K562 (cell line): ENCODE results near the gene CFAP70. TPM values are rescaled to one million over a fixed set of nuclear protein-coding genes. Genes with fewer than 3 reads are reported as not detected.

Source experiments
- BRD9 ChIP-seq: fragments of 450-650 bp; IDR thresholded peaks from 2 replicates; pipeline ENCODE4 v1.6.1; 2018; ENCODE audit warnings: low read depth; ENCODE audit not compliant: partially characterized antibody
- CBFB ChIP-seq: sonication (generic); formaldehyde crosslinking; IDR thresholded peaks from 2 replicates; pipeline ENCODE4 v1.4.0; 2020; ENCODE audit warnings: mild to moderate bottlenecking, missing genetic modification reagents
- CCAR2 ChIP-seq: fragments of 200-400 bp; formaldehyde crosslinking; IDR thresholded peaks from 2 replicates; pipeline ENCODE4 v1.6.1; 2017; ENCODE audit warnings: mild to moderate bottlenecking, low read depth, low read length
- CEBPZ ChIP-seq: fragments of 150-350 bp; IDR thresholded peaks from 2 replicates; pipeline ENCODE4 v1.6.1; 2014; ENCODE audit warnings: low read depth, mild to moderate bottlenecking, low read length, borderline replicate concordance
- CREB3L1 ChIP-seq: fragments of 450-650 bp; IDR thresholded peaks from 2 replicates; pipeline ENCODE4 v1.6.1; 2014; ENCODE audit warnings: low read depth, mild to moderate bottlenecking, moderate library complexity, borderline replicate concordance
- CXXC5 ChIP-seq: fragments of 250-450 bp; sonication (Bioruptor Pico); IDR thresholded peaks from 2 replicates; pipeline ENCODE4 v1.8.0; 2022; ENCODE audit warnings: inconsistent platforms, mild to moderate bottlenecking, moderate library complexity
- E2F3 ChIP-seq: fragments of 250-450 bp; sonication (Bioruptor Pico); IDR thresholded peaks from 2 replicates; pipeline ENCODE4 v1.4.0; 2020; ENCODE audit warnings: mild to moderate bottlenecking
- HMGN3 ChIP-seq: IDR thresholded peaks from 2 replicates; pipeline ENCODE4 v1.6.1; 2011; ENCODE audit warnings: borderline replicate concordance, low read depth, mild to moderate bottlenecking, mixed read lengths, low read length; ENCODE audit not compliant: insufficient read length; ENCODE audit errors: extremely low read depth
- HMGXB4 ChIP-seq: sonication (generic); formaldehyde crosslinking; IDR thresholded peaks from 2 replicates; pipeline ENCODE4 v1.8.1; 2023; ENCODE audit warnings: mild to moderate bottlenecking, missing genetic modification reagents
- MTA1 ChIP-seq: fragments of 450-650 bp; IDR thresholded peaks from 2 replicates; pipeline ENCODE4 v1.6.1; 2017; ENCODE audit warnings: borderline replicate concordance
- SRSF1 ChIP-seq: fragments of 200-400 bp; formaldehyde crosslinking; IDR thresholded peaks from 2 replicates; pipeline ENCODE4 v1.6.1; 2017; ENCODE audit warnings: mild to moderate bottlenecking, low read depth, low read length, moderate library complexity
- STAG1 ChIP-seq: sonication (generic); formaldehyde crosslinking; IDR thresholded peaks from 2 replicates; pipeline ENCODE4 v1.5.0; 2020; ENCODE audit warnings: missing genetic modification reagents, borderline replicate concordance
- USF1 ChIP-seq: sonication (generic); formaldehyde crosslinking; IDR thresholded peaks from 2 replicates; pipeline ENCODE4 v1.9.0; 2022; ENCODE audit warnings: mild to moderate bottlenecking, missing genetic modification reagents
- ZMIZ1 ChIP-seq, 2 experiments: fragments of 150-350 bp in 1 of 2; IDR thresholded peaks; 2 replicates each; pipeline ENCODE4 v1.6.1; 2012 to 2016; ENCODE audit warnings: low read depth in 2 of 2, low read length in 2 of 2, mild to moderate bottlenecking in 1 of 2, moderate library complexity in 1 of 2
- ZNF699 ChIP-seq: fragments of 250-450 bp; sonication (Bioruptor Pico); IDR thresholded peaks from 2 replicates; pipeline ENCODE4 v1.8.0; 2021; ENCODE audit warnings: mild to moderate bottlenecking, moderate library complexity; ENCODE audit not compliant: insufficient replicate concordance
- polyA plus RNA-seq, 8 experiments: library from polyadenylated mRNA; depleted of rRNA in 4 of 8; stranded (reverse) in 5 of 8; unstranded in 3 of 8; fragments of >200 nt; fragmentation: Nextera tagmentation in 2 of 8; fragmentation: Illumina TruSeq in 1 of 8; extraction: Ambion mirVana in 2 of 8; extraction: Trizol in 1 of 8; gene quantifications; 2 replicates each; pipeline versions ENCODE4 v1.2.1 to v1.2.3, GENCODE V29; 2011 to 2014; ENCODE audit warnings: inconsistent platforms in 1 of 8, missing spikeins in 1 of 8
- total RNA-seq, 7 experiments: library from RNA; depleted of rRNA in 6 of 7; stranded (reverse); fragments of >200 nt in 6 of 7; fragmentation: Illumina TruSeq in 2 of 7; extraction: Trizol in 2 of 7; gene quantifications; 2 replicates each; pipeline versions ENCODE4 v1.2.1 to v1.2.3, GENCODE V29; 2011 to 2021; ENCODE audit warnings: low replicate concordance in 1 of 7

The CFAP70 gene
- total and polyA plus RNA-seq, 9 of the 15 experiments (the other 6 are each of a cell fraction or from before 2014, with no cell fraction given): 0.27 to 1.6 (median 0.86) TPM

GRCh38 chr10:73251683-73252444 is 106.8 kb downstream of the CFAP70 start (continued):
- TF ChIP-seq CCAR2 (no peak), E2F3 (CRISPR knock-in tag) (no peak; the same call in 1 of the 2 replicates), ZMIZ1 (IDR thresholded peaks at IDR 0.05; ENCODE audit: low read depth in 2 of 2, low read length in 2 of 2) (no peak), CXXC5 (CRISPR knock-in tag) (no peak), CEBPZ (no peak), ZNF699 (CRISPR knock-in tag) (no peak), CREB3L1 (no peak), CBFB (CRISPR knock-in tag) (no peak), HMGXB4 (CRISPR knock-in tag) (no peak), STAG1 (CRISPR knock-in tag) (no peak), HMGN3 (no peak), SRSF1 (no peak), MTA1 (no peak), BRD9 (no peak), USF1 (CRISPR knock-in tag) (peak; percentile 65)
